Tibial artery (tissue), 4 donors: ENCODE measurements around the gene UNC13D.
A peak's percentile ranks its signal among the peaks of the same experiment; 100 is the strongest.

ENCODE experiments used
- DNase-seq, 2 donors: peaks; one replicate each; pipeline ENCODE4 v3.0.0-alpha.2; 2019
- H3K27ac ChIP-seq, 2 donors: fragments of 200-600 bp; sonication (generic) in 1 of 2; 1 replicate in 1 of 2; 2 replicates in 1 of 2; pipeline ENCODE4 v1.5.1; 2018 to 2019; ENCODE audit warnings: mild to moderate bottlenecking in 1 of 2
- H3K27me3 ChIP-seq, 2 donors: fragments of 200-600 bp; sonication (generic) in 1 of 2; one replicate each; pipeline versions ENCODE4 v1.5.1 to v1.6.0; 2016 to 2019
- H3K36me3 ChIP-seq, 3 donors: fragments of 200-600 bp; sonication (generic) in 2 of 3; one replicate each; pipeline ENCODE4 v1.5.1; 2016 to 2019; ENCODE audit warnings: mild to moderate bottlenecking in 2 of 3
- H3K4me1 ChIP-seq, 4 donors: fragments of 200-600 bp; sonication (generic) in 2 of 4; 1 replicate in 3 of 4; 2 replicates in 1 of 4; pipeline ENCODE4 v1.5.1; 2016 to 2019
- H3K4me3 ChIP-seq, 2 donors: fragments of 200-600 bp; sonication (generic) in 1 of 2; 1 replicate in 1 of 2; 2 replicates in 1 of 2; pipeline ENCODE4 v1.5.1; 2018 to 2019; ENCODE audit warnings: mild to moderate bottlenecking in 2 of 2
- H3K9me3 ChIP-seq, 3 donors: fragments of 200-600 bp; sonication (generic) in 1 of 3; one replicate each; pipeline ENCODE4 v1.5.1; 2016 to 2019
- CTCF ChIP-seq, 2 experiments: fragments of 200-600 bp in 1 of 2; fragments of 450-650 bp in 1 of 2; IDR thresholded peaks; one replicate each; pipeline ENCODE4 v1.5.1; 2017 to 2019; ENCODE audit warnings: antibody characterized with exemption in 2 of 2, mild to moderate bottlenecking in 1 of 2, moderate library complexity in 1 of 2
- intact Hi-C: fragments of 100-400 bp; cut with DNase I; formaldehyde crosslinking; loops from one replicate; pipeline ENCODE4 v1.15.0; 2023; ENCODE audit warnings: low total_unique reads

Gene UNC13D

GRCh38 chr17:75793460-75793859, 50.7 kb downstream of the UNC13D start:
- intact Hi-C loops = no loop called here
- Histone ChIP-seq H3K9me3 (no peaks in the 10 kb centered on the region), H3K36me3 (peaks cover 4 to 29% (median 13%) of the 10 kb centered on the region in 3 donors), H3K27me3 (no peaks in the 10 kb centered on the region), H3K27ac (no peak overlapping the region), H3K4me1 (peaks cover 0 to 10% (median 2%) of the 10 kb centered on the region in 4 donors), H3K4me3 (no peak overlapping the region)
- no peak for DNase-seq
- TF ChIP-seq CTCF (IDR thresholded peaks at IDR 0.05) = no peak

- no peaks in the 10 kb centered on the region for H3K27me3 ChIP-seq
- intact Hi-C loops = no loop called here
- TF ChIP-seq CTCF (IDR thresholded peaks at IDR 0.05) = no peak
- H3K36me3 ChIP-seq = peaks cover 0 to 15% (median 3%) of the 10 kb centered on the region in 3 donors
- H3K4me3 ChIP-seq = no peak overlapping the region
- H3K9me3 ChIP-seq = no peaks in the 10 kb centered on the region
- peaks cover 0 to 30% (median 17%) of the 10 kb centered on the region in 4 donors for H3K4me1 ChIP-seq
- DNase-seq = no peak
- no peak overlapping the region for H3K27ac ChIP-seq
These were observed 53.0 kb downstream of the UNC13D start for GRCh38 chr17:75791254-75791653.

DNA sequence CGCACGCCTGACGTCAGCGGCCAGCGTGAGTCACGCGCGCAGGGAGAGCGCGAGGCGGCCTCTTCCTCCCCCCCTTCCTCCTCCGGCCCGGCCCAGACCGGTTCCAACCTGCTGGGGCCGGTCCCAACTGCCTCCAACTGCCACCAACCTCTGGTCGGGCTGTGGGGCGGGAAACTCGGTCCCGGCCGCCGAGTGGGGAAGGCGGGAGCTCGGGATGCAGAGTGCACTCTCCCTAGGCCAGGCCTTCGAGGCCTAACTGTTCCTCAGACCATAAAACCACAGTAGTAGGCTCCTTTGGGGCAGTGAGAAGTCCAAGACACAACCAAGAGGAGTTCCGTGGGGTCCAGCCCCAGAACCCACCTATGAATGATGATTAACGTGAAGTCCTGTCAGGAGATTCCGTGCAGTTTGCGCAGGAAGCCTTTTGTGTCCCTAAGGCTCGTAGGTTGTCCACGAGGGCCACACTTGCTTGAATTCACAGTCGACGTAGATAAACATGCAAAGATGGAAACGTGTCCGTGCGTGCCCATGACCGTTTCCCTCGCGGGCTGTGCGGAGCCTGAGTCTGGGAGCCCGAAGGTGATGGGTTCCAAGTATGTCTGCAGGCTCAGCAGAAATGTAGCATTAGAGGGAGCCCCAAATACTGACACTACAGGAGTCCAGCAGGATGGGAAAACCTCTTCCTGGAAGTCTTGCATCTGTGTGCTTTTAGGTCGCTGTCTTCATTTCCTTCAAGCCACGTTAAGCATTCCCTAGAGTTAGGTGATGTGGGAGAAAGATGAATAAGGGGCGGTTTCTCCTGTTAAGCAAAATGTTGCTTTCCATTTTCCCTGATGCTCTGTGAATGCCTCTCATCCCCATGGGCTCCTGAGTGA, 59.0 kb downstream of the UNC13D start:
- peaks cover 4 to 57% (median 39%) of the 10 kb centered on the region in 4 donors for H3K4me1 ChIP-seq
- H3K27me3 ChIP-seq = no peaks in the 10 kb centered on the region
- peak; percentile 83 to 96 for DNase-seq
- TF ChIP-seq CTCF (IDR thresholded peaks at IDR 0.05) = no peak
- H3K9me3 ChIP-seq = no peaks in the 10 kb centered on the region
- H3K27ac ChIP-seq = peak overlapping the region; percentile 95 to 96
- H3K4me3 ChIP-seq = peak overlapping the region; percentile 60 to 71
- intact Hi-C loops = no loop called here
- no peaks in the 10 kb centered on the region for H3K36me3 ChIP-seq

- peak; percentile 98 to 99 for DNase-seq
- no peak for TF ChIP-seq CTCF (IDR thresholded peaks at IDR 0.05)
- intact Hi-C loops = no loop called here
- H3K27me3 ChIP-seq = no peaks in the 10 kb centered on the region
- H3K36me3 ChIP-seq = no peaks in the 10 kb centered on the region
- H3K4me1 ChIP-seq = peaks cover 4 to 59% (median 41%) of the 10 kb centered on the region in 4 donors
- H3K27ac ChIP-seq = peak within 1 kb of the TSS; percentile 95 to 96
- no peaks in the 10 kb centered on the region for H3K9me3 ChIP-seq
- H3K4me3 ChIP-seq = peak within 1 kb of the TSS; percentile 60 to 71
These were observed 59.7 kb downstream of the UNC13D start, which contains the start of gene UNK for GRCh38 chr17:75784473-75785015. Gene UNK, plus strand, starts transcription at chr17:75784806. Its CDS starts 75 bp downstream, at chr17:75784881.

- no peak for TF ChIP-seq CTCF (IDR thresholded peaks at IDR 0.05)
- H3K27ac ChIP-seq = peak overlapping the region; percentile 95 to 96
- H3K9me3 ChIP-seq = no peaks in the 10 kb centered on the region
- peak overlapping the region; percentile 60 to 71 for H3K4me3 ChIP-seq
- H3K4me1 ChIP-seq = peaks cover 4 to 54% (median 41%) of the 10 kb centered on the region in 4 donors
- DNase-seq = peak in 1 of 2 donors; percentile 78
- H3K27me3 ChIP-seq = no peaks in the 10 kb centered on the region
- peaks cover 2 to 5% (median 2%) of the 10 kb centered on the region in 3 donors for H3K36me3 ChIP-seq
- intact Hi-C loops = no loop called here
These were observed 60.3 kb downstream of the UNC13D start for GRCh38 chr17:75783803-75784472.
